Nephron progenitor cell (in vitro differentiated cells): ENCODE results near the gene MTA2.
"Not testable (repeated sequence)": the region's sequence is repeated elsewhere in the genome, so short reads cannot be mapped to it uniquely, and the experiment has no call there.

ENCODE experiments used
- DNase-seq: peaks from one replicate; pipeline ENCODE4 v3.0.0; 2021
- H3K27ac Mint-ChIP-seq: 2 replicates; pipeline ENCODE4 v1.8.0; 2021; ENCODE audit warnings: mild to moderate bottlenecking, moderate library complexity, mixed read lengths
- H3K27me3 Mint-ChIP-seq: 2 replicates; pipeline ENCODE4 v1.8.0; 2021; ENCODE audit warnings: mild to moderate bottlenecking, low read depth, mixed read lengths; ENCODE audit not compliant: poor library complexity
- H3K36me3 Mint-ChIP-seq: 2 replicates; pipeline ENCODE4 v1.8.0; 2021; ENCODE audit warnings: low read depth, mixed read lengths
- H3K4me1 Mint-ChIP-seq: 2 replicates; pipeline ENCODE4 v1.8.0; 2021; ENCODE audit warnings: mixed read lengths
- H3K4me3 Mint-ChIP-seq: 2 replicates; pipeline ENCODE4 v1.8.0; 2021; ENCODE audit warnings: mild to moderate bottlenecking, moderate library complexity, mixed read lengths
- H3K9me3 Mint-ChIP-seq: 2 replicates; pipeline ENCODE4 v1.8.0; 2021; ENCODE audit warnings: mild to moderate bottlenecking, moderate library complexity, mixed read lengths
- TF ChIP-seq, protein P1 (sequence below): fragments of 200-600 bp; sonication (generic); IDR thresholded peaks from 2 replicates; pipeline ENCODE4 v1.5.0; 2021; ENCODE audit warnings: antibody characterized with exemption

Gene MTA2

DNA sequence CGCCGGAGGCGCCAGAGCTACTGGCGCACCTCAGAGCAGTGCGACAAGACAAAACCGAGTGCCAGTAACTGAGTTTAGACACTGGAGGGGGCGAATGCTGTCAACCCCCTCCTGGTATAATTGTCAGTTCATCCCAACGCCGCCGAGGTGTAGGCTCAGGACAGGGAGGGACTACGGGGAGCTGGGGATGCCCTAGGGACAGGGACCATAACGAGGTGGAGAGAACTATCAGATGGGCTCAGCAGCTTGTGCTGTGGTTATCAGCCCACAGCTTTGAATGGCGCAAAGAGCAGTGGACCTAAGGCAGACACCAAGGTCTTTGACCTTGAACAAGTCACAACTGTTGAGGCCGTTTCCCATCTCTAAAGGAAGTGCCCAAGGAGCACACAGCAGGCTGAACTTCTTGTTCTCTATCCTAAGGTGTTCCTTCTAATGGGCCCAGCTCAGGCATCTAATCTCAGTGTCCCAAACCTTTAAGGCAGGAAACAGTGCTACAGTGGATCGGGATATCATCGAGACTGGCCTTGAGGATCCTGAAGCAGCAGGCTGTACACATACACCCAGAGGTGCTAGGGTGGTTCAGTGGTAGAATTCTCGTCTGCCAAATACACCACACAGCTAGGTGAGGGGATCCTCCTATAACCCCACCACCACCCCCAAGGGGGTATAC, 9.4 kb downstream of the MTA2 start:
- TF ChIP-seq, protein P1, sequence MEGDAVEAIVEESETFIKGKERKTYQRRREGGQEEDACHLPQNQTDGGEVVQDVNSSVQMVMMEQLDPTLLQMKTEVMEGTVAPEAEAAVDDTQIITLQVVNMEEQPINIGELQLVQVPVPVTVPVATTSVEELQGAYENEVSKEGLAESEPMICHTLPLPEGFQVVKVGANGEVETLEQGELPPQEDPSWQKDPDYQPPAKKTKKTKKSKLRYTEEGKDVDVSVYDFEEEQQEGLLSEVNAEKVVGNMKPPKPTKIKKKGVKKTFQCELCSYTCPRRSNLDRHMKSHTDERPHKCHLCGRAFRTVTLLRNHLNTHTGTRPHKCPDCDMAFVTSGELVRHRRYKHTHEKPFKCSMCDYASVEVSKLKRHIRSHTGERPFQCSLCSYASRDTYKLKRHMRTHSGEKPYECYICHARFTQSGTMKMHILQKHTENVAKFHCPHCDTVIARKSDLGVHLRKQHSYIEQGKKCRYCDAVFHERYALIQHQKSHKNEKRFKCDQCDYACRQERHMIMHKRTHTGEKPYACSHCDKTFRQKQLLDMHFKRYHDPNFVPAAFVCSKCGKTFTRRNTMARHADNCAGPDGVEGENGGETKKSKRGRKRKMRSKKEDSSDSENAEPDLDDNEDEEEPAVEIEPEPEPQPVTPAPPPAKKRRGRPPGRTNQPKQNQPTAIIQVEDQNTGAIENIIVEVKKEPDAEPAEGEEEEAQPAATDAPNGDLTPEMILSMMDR, result no peak
- H3K9me3 Mint-ChIP-seq, result no peaks in the 10 kb centered on the region
- H3K4me3 Mint-ChIP-seq, result peak overlapping the region; percentile 99
- H3K4me1 Mint-ChIP-seq, result peaks cover 42% of the 10 kb centered on the region
- peak overlapping the region; percentile 95 for H3K27ac Mint-ChIP-seq
- peaks cover 39% of the 10 kb centered on the region for H3K36me3 Mint-ChIP-seq
- no peak for DNase-seq
- no peaks in the 10 kb centered on the region for H3K27me3 Mint-ChIP-seq

DNA sequence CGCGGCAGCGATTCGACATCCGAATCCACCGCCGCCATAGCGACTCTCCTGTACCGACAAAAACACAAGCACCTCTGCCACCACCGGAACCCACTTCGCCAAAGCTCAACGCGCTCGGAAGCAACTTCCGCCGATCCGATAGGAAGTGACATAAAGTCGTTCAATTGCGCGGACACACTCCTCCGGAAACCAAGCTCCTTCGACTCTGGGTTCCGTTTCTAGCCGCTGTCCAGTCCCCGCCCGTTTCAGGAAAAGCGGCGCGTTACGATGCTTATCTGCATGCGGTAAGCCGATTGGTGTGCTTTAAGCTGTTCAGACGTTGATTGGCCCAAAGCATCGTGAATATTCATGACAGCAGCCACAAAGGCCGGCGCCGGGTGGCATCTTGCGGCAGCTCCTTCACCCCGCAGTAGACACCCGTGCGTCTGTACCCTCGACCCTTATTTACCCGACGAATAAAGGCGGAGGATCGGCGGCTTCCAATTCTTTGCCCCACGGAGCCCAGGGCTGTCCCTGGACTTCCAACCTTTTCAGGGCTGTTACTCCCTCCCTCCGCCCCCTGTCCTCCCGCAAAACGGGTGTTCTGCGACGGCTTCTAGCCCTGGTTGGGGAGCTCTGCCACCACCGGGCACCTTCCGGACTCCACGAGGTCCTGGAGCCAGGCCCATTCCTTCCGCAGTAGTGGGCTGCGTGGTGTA, 10.1 kb downstream of the MTA2 start, which contains the start of gene TUT1:
TSS of gene TUT1 (minus strand) at position 76 of the 698 bp plus-strand sequence. CDS start at position 38, 38 bp downstream.
- TF ChIP-seq, protein P1, result no peak
- Mint-ChIP-seq H3K4me1 (peaks cover 39% of the 10 kb centered on the region), H3K36me3 (peaks cover 32% of the 10 kb centered on the region), H3K4me3 (peak within 1 kb of the TSS; percentile 99), H3K9me3 (no peaks in the 10 kb centered on the region), H3K27me3 (no peaks in the 10 kb centered on the region), H3K27ac (peak within 1 kb of the TSS; percentile 98)
- peak; percentile 91 for DNase-seq

DNA sequence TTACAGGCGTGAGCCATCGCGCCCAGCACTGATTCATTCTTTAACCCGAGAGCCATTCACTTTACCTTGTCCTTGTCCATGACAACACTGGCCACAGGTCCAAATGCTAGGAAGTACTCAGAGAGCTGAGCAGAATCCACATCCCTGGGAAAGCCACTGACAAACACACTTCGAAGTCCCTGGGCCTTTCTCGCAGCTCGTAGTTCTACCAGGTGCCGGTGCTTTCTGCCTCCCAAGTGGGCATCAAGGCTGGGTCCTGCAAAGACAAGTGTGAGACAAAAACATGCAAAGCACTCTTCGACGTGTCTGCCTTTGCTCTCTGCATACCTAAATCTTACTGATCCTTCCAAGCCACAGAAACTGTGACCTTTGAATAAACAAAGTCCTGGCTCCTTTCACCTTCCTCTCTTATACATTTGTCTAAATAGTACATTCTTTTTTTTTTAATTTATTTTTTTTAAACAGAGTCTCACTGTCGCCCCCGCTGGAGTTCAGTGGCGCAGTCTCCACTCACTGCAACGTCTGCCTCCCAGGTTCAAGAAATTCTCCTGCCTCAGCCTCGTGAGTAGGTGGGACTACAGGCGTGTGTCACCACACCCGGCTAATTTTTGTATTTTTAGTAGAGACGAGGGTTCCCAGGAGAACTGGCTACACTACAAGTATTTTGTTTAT, 12.6 kb downstream of the MTA2 start:
- Mint-ChIP-seq H3K27ac (no peak overlapping the region), H3K4me3 (peak overlapping the region; percentile 99), H3K27me3 (no peaks in the 10 kb centered on the region), H3K36me3 (peaks cover 23% of the 10 kb centered on the region), H3K4me1 (peaks cover 39% of the 10 kb centered on the region), H3K9me3 (no peaks in the 10 kb centered on the region)
- TF ChIP-seq, protein P1, result peak; percentile 31
- DNase-seq, result no peak

DNA sequence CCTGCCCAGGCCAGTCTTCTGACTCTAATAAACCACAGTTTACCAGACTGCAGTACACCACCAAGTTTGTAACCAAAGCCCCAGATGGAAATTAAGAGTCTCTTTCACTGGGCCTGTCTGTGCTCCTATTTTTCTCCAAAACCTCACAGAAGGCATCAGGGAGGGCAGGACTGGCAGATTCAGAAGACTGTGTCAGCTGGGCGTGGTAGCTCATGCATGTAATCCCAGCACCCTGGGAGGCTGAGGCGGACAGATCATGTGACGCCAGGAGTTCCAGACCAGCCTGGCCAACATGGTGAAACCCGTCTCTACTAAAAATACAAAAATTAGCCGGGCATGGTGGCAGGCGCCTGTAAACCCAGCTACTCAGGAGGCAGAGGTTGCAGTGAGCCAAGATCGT, 16.3 kb downstream of the MTA2 start:
- H3K36me3 Mint-ChIP-seq, result peaks cover 44% of the 10 kb centered on the region
- H3K4me1 Mint-ChIP-seq, H3K9me3 Mint-ChIP-seq, H3K4me3 Mint-ChIP-seq, DNase-seq, H3K27me3 Mint-ChIP-seq, H3K27ac Mint-ChIP-seq: not testable (repeated sequence)

DNA sequence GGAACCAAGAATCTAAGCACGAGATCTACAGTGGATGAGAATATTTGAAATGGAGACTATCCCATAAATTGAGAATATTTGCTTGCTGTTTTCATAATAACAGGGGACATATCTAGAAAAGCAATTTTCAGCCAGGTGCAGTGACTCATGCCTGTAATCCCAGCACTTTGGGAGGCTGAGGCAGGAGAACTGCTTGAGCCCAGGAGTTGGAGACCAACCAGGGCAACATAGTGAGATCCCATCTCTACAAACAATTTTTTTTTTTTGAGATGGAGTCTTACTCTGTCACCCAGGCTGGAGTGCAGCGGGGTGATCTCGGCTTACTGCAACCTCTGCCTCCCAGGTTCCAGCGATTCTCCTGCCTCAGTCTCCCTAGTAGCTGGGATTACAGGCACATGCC, 19.9 kb downstream of the MTA2 start:
- DNase-seq, result not testable (repeated sequence)

DNA sequence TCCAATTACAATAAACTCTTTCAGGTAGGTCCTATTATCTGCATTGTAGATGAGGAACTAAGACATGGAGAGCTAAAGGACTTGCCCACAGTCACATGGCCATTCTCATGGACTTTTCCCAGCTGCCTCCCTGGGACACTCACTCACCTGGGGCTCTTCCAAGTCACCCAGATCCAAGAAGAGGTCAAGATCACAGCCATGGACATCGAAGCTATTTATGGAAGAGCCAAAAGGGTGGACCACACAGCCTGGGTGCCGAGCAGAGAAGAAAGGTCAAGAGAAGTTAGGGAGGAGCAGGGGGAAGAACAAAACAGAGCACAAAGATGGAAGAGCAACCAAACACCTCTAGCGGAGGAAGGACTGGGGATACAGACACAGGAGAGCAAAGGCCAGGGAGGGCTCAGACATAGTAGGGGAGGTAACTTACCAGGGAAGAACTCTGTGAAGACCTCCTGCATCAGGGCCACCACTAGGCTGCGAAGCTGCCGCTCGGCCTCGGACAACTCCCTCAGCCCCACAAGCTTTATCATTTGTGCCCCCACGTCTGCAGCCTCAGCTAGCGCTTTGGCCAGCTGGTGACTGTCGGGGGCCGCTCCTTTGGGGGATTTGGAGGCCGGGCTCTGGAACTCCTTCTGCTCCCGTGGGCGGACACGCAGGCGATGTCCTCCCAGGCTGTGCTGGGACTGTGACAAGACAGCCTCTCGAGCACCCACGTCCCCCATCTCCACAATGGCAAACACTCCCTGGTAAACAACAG, 20.5 kb downstream of the MTA2 start:
- H3K9me3 Mint-ChIP-seq, result no peaks in the 10 kb centered on the region
- TF ChIP-seq, protein P1, result no peak
- DNase-seq, result no peak
- peaks cover 63% of the 10 kb centered on the region for H3K36me3 Mint-ChIP-seq
- H3K27ac Mint-ChIP-seq, result peak overlapping the region; percentile 82
- H3K4me3 Mint-ChIP-seq, result no peak overlapping the region
- H3K27me3 Mint-ChIP-seq, result no peaks in the 10 kb centered on the region
- peaks cover 4% of the 10 kb centered on the region for H3K4me1 Mint-ChIP-seq

More for the DNA sequence above, 19.9 kb downstream of the MTA2 start:
- H3K36me3 Mint-ChIP-seq, result peaks cover 61% of the 10 kb centered on the region
- H3K4me3 Mint-ChIP-seq, H3K27me3 Mint-ChIP-seq, H3K4me1 Mint-ChIP-seq, H3K27ac Mint-ChIP-seq, H3K9me3 Mint-ChIP-seq: not testable (repeated sequence)
